Mammary epithelial cell (primary cell): ENCODE measurements around the gene KIFBP.

Experiments
- CTCF ChIP-seq, 2 donors: IDR thresholded peaks in 1 of 2; conservative IDR thresholded peaks in 1 of 2; 2 replicates each; pipeline ENCODE4 v1.5.1; 2011 to 2012; ENCODE audit warnings: inconsistent platforms in 2 of 2, low read length in 2 of 2, mild to moderate bottlenecking in 2 of 2, control low read depth in 1 of 2, low read depth in 1 of 2; ENCODE audit not compliant: insufficient read depth in 1 of 2; ENCODE audit errors: extremely low read depth in 1 of 2
- EZH2 ChIP-seq: IDR thresholded peaks from 2 replicates; pipeline ENCODE4 v1.6.1; 2012; ENCODE audit warnings: low read length, inconsistent platforms, borderline replicate concordance

DNA sequence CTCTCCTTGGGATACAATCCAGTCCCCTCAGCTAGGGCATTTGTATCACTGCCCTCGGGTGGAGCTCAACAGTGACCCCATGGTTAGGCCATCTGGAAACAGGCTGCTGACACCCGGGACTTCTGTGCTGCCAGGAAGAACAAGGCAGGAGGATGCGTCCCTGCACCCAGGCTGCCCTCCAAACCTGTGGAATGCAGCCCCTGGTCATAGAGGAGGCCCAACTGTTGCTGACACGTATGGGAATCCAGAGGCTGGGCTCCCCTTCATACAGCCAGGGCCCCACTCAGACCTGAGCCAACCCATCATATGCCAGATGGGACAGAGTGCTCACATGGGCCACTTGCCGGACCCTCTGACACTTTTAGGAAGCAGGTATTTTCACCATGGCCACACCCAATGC is 53.8 kb downstream of the KIFBP start:
- no peak for TF ChIP-seq CTCF (conservative IDR thresholded peaks at IDR 0.05 in 1 of 2, IDR thresholded peaks at IDR 0.05 in 1 of 2; ENCODE audit: extremely low read depth in 1 of 2, insufficient read depth in 1 of 2, low read depth in 1 of 2, low read length in 2 of 2)
- TF ChIP-seq EZH2 = no peak
